Kidney glomerular epithelial cell (primary cell): Measurements from ENCODE around the gene P2RX3.

Experiments
- DNase-seq: peaks from one replicate; lab custom pipeline; 2025; lab: John Stamatoyannopoulos, UW

Gene P2RX3

GRCh38 chr11:57310091-57310490 lies 28.1 kb upstream of the P2RX3 start:
- no peak for DNase-seq

GRCh38 chr11:57310630-57311086 lies 27.5 kb upstream of the P2RX3 start:
- no peak for DNase-seq

DNA sequence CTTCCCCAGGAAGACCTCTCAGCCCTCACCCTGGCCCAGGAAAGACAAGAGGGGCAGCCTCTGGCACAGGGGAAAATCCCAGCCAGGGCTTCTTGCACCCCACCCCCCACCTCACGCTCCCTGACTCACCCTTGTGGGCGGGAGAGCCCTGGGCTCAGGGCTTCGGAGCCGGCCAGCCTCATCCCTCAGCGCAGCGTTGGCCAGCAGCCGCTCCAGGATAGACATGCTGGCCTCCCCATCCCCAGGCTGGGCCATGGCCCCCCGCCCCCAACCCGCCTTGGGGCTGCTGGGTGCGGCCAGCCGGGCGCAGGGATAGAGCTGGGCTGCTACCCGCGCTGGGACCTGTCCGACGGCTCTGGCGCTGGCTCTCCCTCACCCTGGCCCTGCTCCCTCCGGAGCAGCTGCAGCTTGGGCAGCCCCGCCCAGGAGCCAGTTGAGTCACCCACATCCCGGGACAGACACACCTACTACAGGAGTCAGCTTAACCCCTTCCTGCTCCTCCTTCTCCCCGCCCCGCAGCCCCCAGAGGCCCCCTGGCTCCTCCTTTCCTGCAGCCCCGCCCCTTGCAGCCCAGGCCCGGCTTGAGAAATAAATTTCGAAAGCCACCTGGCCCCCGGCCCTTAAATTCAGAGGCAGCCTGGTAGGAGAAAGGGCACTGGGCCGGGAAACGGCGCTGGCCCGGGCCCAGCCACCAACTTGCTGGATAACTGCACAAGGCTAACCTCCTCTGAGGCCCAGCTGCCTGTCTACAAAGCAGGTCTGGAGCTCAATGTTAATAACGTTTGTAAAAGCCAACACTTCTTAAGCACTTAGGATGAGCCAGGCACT lies 26.8 kb upstream of the P2RX3 start:
- peak; percentile 86 for DNase-seq

- DNase-seq, result no peak
These were observed 25.6 kb upstream of the P2RX3 start for GRCh38 chr11:57312511-57313021.

GRCh38 chr11:57313071-57313787 lies 24.9 kb upstream of the P2RX3 start:
- DNase-seq, result no peak

DNA sequence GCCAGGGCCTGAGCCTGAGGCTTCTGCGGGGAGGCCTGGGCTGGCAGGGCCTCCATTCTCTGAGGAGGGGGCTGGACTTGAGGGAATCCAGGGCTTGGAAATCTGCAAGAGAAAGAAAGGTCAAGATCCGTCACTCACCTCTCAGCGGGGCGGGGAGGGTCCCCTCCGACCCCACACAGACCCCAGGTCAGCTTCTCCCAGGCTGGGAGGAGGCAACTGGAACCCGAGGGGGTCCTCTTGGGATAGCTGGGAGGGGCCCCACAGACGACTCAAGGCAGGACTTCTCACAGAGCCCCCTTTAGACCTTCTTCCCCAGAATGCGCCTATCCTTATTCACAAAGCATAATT lies 24.4 kb upstream of the P2RX3 start:
- no peak for DNase-seq

DNA sequence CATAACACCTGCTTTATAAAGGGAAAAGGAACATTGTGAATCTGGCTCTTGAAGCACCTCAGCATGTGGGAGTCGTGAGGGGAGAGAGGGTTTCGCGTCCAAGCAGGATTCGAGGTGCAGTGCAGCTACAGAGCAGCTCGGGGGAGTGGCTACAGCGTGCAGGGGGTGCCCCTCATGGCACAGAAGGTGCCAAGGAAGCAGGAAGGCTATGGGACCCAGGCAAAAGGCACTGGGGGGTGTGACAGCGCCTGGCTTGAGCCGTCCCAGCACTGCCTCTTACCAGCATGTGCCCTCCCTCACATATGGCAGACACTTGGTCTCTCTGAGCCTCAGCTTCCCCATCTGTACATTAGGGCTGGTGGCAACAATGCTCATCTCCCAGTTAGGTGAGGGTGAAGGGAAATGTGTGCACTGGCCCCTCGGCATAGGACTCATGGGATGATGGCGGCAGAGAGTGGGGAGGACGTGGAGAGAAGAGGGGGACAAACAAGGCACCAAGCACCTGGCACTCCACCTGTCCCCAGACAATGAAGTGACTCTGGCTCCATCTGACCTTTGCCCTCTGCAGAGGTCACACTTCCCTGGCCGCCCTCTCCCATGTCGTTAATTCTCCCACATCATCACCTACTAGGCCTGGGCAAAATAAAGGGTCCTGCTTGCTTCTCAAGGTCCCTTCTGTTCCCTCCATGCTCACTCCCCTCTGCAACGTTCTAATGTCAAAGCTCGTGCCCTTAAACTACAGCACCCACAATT lies 23.8 kb upstream of the P2RX3 start:
- no peak for DNase-seq

- DNase-seq, result peak; percentile 24
These were observed 22.7 kb upstream of the P2RX3 start for GRCh38 chr11:57315491-57315890.

DNA sequence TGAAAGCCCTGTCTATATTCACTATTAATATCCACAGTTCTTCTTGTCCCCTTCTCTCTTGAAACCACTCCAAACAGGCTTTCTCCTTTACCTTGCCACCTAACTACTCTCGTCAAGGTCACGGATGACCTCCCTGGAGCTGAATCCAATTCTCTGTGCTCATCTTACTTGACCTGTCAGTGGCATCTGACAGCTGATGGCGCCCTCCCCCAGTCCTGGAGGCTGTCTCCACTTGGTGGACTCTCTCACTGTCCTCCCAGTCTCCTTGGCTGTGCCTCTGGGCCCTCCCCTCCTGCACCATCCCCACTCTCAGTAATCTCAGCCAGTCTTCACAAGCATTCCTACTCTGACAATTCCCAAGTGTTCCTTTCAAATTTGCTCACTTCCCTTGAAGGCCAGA lies 22.1 kb upstream of the P2RX3 start:
- peak; percentile 21 for DNase-seq

DNA sequence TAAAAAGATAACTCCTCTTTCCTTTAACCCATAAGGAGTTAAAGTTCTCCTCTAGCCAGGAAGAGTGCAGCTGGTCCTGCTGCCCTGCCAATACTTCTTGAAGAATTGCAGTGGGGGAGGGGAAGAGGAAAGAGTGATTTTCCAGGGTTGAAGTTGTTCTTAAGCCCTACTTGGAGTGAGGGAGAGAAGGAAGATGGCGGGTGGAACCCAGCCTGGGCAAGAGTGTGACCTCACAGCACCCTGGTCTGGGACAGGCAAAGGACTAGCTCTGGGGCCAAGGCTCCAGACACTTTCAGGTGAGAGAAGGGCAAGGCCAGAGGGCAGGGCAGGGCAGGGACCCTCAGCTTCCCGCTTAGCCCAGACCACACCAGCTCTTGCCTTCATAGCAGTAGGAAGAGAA lies 20.0 kb upstream of the P2RX3 start:
- DNase-seq, result no peak

GRCh38 chr11:57320067-57320718 lies 18.0 kb upstream of the P2RX3 start:
- no peak for DNase-seq

- no peak for DNase-seq
These were observed 17.3 kb upstream of the P2RX3 start for GRCh38 chr11:57320719-57321387.

DNA sequence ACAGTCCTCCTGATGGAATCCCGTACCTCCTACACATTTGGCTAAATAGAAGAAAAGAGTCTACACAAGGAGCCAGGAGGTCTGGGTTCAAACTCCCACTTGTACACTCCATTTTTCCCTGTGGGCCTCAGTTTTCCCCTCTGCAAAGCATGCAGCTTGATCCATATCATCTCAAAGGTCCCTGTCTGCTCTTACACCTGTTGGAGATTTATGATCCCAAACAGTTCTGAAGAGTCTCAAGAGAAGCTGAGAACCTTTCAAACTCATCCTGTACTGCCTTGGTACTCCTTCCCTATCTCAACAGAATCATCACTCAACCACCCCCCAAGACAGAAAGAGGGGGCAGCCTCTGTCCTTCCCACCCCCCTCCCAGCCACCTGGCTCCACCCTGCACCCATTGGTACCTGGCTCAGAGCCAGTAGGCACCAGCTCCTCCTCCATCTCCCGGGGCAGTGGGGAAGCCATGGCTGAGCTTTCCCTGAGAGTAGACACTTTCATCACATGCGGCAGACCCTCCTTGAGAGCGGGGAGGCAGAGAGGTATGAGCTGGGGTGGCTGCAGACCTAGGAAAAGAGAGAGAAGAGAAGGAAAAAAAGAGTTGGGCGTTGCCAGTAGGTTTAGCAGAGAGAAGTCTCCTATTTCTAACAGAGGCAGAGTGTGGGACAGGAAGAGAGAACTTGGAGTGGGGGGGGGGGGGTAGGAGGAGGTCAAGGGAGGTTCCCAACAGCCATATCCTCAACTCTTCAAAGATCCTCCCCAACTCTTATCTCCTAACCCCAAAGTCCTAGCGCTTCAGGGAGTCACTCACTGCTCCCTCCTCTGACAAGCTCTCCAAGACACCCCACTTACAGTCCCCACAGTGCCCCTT lies 16.5 kb upstream of the P2RX3 start:
- DNase-seq, result peak; percentile 56

DNA sequence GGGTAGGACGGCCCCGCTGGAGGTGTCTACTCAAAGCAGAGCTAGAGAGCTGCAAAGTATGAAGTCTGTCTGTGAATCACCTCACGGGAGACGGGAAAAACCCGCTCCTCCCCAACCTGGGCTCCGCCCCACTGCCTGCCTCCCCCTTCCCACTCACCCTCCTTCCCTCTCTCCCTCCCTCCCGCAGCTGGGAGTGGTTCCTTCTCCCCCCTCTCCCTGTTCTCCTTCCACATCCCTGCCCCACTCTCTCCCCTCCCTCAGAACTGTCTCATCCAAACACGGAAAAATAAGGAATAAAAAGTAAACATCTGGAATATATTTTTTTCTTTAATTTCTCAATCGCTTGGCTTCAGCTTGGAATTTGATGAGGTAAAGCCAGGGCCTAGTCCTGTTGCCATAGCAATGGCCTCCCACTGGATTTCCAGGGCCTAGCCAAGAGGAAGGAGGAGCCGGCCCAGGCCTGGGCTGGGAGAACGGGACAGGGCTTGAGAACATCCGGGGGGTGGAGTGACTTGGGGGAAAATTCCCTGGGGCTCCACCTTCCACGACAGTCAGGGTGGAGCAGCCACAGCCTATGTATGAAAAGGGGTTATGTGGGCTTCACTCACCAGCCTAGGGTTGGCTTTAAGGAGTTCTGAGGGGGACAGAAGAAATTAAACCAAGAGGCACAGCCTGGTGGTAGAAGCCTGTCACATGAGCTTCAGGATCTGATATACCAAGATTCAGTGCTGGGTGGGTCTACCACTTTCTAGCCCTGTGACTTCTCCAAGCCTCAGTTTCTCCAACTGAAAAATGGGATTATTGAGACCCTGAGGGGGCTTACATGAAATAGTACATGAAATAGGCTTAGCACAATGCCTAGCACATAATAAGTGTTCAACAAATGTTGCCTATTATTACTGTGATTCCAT lies 15.6 kb upstream of the P2RX3 start:
- DNase-seq, result peak; percentile 90

DNA sequence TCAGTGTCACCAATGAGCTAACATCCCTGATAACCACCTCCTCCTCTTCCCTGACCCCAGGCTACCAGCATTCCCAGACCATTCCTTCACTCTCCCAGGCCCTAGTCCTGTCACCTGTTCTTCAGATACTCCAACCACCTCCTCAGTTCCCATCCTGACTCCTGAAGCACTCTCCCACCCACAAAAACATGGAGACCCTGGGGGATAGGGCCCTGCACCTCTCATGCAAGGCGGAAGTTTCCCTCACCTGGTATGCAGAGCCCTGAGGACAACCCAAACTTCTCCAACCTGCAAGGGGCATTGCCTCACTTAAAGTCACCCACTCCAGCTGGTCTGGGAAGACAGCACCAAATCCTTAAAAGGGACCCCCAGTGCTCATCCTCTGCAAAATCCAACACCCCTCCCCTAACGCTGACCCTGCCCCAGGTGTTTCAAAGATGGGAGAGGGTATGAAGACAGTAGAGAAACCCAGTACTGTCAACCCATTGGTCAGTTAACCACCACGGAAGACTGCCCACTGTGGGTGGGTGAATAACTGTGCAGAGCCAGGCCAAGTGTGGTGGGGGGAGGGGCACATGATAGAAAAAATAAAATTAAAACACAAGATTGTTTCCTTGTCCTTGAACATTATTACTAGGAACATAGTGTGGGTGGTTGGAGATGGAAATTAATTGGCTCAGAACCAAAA lies 14.8 kb upstream of the P2RX3 start:
- DNase-seq, result peak; percentile 23

GRCh38 chr11:57323855-57324153 lies 14.3 kb upstream of the P2RX3 start:
- no peak for DNase-seq

- no peak for DNase-seq
These were observed 13.8 kb upstream of the P2RX3 start for GRCh38 chr11:57324154-57324885.
